Measurements from ENCODE around the gene RCOR2. TPM values are rescaled to one million over a fixed set of nuclear protein-coding genes. Genes with fewer than 3 reads are reported as not detected.

The RCOR2 gene
- total RNA-seq, 1 donor, result 2.9 TPM

DNA sequence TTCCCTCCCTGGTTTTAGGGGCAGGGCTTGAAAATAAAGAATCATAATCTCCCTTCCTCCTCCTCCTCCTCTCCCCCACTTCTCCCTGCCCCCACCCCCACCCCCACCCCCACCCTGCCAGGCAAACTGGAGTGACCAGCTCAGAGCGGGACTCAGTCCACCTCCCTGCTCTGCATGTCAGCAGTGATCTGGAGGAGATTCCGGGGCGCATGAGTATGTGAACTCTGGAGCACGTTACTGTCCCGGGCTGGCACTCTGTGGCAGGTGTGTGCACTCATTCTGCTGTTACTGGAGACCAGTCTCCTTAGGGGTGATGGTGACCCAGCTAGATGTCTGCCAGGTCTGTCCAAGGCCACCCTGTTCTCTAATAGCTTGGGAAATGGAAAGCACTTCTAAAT lies 44.2 kb downstream of the RCOR2 start:
- no peak for DNase-seq (ENCODE audit: low read depth)
- H3K4me3 ChIP-seq (ENCODE audit: low read depth, low read length), result no peak overlapping the region
- TF ChIP-seq, protein P1, sequence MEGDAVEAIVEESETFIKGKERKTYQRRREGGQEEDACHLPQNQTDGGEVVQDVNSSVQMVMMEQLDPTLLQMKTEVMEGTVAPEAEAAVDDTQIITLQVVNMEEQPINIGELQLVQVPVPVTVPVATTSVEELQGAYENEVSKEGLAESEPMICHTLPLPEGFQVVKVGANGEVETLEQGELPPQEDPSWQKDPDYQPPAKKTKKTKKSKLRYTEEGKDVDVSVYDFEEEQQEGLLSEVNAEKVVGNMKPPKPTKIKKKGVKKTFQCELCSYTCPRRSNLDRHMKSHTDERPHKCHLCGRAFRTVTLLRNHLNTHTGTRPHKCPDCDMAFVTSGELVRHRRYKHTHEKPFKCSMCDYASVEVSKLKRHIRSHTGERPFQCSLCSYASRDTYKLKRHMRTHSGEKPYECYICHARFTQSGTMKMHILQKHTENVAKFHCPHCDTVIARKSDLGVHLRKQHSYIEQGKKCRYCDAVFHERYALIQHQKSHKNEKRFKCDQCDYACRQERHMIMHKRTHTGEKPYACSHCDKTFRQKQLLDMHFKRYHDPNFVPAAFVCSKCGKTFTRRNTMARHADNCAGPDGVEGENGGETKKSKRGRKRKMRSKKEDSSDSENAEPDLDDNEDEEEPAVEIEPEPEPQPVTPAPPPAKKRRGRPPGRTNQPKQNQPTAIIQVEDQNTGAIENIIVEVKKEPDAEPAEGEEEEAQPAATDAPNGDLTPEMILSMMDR (IDR thresholded peaks at IDR 0.05; ENCODE audit: insufficient read depth, low read length), result no peak

DNA sequence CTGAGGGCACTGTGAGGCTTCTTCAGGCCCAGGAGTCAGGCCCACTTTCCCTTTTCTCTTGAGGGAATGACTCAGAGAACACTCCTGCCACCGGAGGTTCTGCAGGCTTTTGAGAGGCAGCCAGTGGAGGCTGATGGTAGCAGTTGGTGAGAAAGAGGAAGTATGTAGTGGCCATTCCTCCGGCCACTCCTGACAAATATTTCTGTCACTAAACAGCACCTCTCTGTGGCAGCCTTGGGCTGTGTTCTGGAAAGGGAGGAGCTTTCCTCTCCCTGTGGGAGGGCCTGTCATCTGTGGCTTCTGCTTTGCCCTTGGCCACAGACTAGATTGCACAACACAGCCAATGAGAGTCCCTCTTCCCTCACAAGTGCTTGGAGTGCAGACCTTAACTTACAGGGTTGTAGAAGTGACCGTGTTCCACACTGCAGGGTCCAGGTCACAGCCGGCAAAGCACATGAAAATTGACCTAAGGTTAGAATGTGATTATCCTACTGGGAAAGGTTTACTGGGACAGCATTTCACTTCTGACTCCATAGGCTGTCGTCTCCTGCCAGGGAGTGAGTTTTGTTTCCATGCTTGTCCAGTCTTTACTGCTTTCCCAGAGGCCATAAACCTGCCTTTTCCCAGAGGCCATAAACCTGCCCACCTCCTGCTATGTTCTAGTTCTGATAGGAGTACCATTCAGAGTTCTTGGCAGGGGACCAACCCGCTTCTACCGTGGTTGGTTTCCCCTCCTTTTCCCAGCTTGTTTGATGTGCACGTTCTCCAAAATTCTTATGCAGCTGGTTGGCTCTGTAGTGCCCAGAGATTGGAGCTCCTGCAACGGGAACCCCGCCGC lies 44.8 kb downstream of the RCOR2 start:
- TF ChIP-seq, protein P1 (IDR thresholded peaks at IDR 0.05; ENCODE audit: insufficient read depth, low read length), result peak; percentile 29
- H3K4me3 ChIP-seq (ENCODE audit: low read depth, low read length), result no peak overlapping the region

GRCh38 chr11:63870351-63871140 lies 46.4 kb downstream of the RCOR2 start:
- no peak overlapping the region for H3K4me3 ChIP-seq (ENCODE audit: low read depth, low read length)
- DNase-seq (ENCODE audit: low read depth), result no peak
- TF ChIP-seq, protein P1 (IDR thresholded peaks at IDR 0.05; ENCODE audit: insufficient read depth, low read length), result no peak

More for the DNA sequence above, 44.8 kb downstream of the RCOR2 start:
- peak; percentile 86 for DNase-seq (ENCODE audit: low read depth)

DNA sequence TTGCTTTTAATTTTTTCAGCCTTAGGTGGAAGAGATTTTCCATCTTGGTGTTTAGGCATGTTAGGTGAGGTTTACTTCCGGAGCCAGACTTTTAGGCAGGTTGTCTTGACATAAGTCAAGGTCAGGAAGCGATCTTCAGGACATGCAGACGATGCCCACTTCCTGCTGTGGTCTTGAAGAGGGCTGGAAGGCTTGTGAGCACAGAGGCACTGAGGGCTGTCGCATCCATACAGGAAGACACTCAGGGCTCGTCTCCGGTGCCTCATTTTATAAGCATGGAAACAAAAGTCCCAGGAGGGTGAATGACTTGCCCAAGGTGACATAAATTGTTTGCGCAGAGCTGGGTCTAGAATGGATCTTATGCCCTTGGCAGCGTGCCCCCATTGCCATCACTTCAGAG lies 47.3 kb downstream of the RCOR2 start:
- TF ChIP-seq, protein P1 (IDR thresholded peaks at IDR 0.05; ENCODE audit: insufficient read depth, low read length), result no peak
- no peak overlapping the region for H3K4me3 ChIP-seq (ENCODE audit: low read depth, low read length)
- no peak for DNase-seq (ENCODE audit: low read depth)

DNA sequence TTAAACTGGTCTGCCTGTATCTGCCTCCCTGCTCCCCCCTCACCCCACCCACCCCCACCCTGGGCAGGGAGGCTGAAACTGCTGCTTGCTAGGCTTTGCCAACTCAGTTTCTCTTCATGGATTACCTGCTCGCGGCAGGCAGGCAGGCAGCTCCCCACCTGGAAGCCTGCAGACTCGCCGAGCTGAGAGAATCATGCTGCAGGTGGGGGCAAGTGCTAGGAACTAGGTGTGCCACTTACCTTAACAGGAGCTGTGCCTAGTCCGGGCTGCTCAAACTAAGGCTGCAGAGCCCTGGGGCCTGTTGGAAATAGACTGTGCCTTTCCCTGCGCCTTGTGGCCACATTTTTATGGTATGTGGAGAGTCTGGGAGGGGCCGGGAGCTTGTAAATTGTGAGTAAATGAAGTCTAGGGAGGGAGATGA lies 47.8 kb downstream of the RCOR2 start:
- no peak for DNase-seq (ENCODE audit: low read depth)
- TF ChIP-seq, protein P1 (IDR thresholded peaks at IDR 0.05; ENCODE audit: insufficient read depth, low read length), result no peak

DNA sequence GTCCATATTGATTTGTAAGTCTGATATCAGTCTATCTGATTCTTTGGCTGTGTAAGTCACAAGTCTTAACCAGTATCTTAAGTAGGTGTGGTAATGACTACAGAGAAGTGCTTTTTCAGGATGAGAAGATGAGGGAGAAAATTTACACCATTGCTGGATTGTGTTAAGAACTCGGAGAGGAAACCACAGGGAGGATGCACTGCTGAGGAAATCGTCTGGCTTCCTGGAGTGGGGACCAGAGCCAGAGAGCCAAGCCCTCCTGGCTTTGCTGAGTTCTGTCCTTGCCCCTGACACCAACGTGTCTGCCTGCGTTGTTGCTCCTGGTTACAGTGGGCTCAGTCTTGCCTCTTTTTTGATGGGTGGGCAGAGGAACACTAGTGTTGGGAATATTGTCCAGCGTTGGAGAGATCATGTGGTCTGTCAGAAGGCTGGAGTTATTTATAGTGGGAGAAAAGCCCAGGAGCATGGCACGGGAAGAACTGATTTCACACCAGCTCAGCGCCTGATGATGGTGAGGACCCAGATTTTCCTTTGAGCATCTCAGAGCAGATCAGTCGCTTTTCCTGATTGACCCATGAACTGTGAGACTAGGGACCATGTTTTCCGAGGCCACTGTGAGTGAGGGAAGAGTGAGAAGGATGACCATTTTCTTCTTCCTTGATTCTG lies 48.4 kb downstream of the RCOR2 start:
- DNase-seq (ENCODE audit: low read depth), result no peak
- no peak overlapping the region for H3K4me3 ChIP-seq (ENCODE audit: low read depth, low read length)
- TF ChIP-seq, protein P1 (IDR thresholded peaks at IDR 0.05; ENCODE audit: insufficient read depth, low read length), result no peak

More for the DNA sequence above, 47.8 kb downstream of the RCOR2 start:
- H3K4me3 ChIP-seq (ENCODE audit: low read depth, low read length), result no peak overlapping the region

Measured in fibroblast of the aortic adventitia (primary cell).